A673 (cell line): ENCODE data around the gene CTNNA3. TPM values are rescaled to one million over a fixed set of nuclear protein-coding genes. Genes with fewer than 3 reads are reported as not detected.

Source experiments
- BruUV-seq: library from RNA; stranded (reverse); fragments of 400-500 nt; replicated peaks from 2 replicates; lab custom pipeline; 2021; lab: Mats Ljungman, UMichigan
- CTCF ChIA-PET: fragments of 300-600 bp; sonication (Branson Sonifier 250); formaldehyde crosslinking; loops from one replicate; lab custom pipeline; 2022; ENCODE audit warnings: antibody characterized with exemption; lab: Charles Lee
- POLR2A ChIA-PET: fragments of 300-600 bp; sonication (Branson Sonifier 250); formaldehyde crosslinking; loops from one replicate; lab custom pipeline; 2022; ENCODE audit warnings: antibody characterized with exemption; ENCODE audit not compliant: low non-redundant PET; lab: Charles Lee
- DNase-seq: peaks from one replicate; pipeline ENCODE4 v3.0.0-alpha.2; 2015; ENCODE audit warnings: low spot score
- H3K27ac ChIP-seq: fragments of 200-600 bp; sonication (generic); 2 replicates; pipeline ENCODE4 v1.5.1; 2016; ENCODE audit warnings: mixed run types, low read depth, mild to moderate bottlenecking, mixed read lengths, antibody characterized with exemption, low read length; ENCODE audit not compliant: poor library complexity, severe bottlenecking
- H3K27me3 ChIP-seq: fragments of 200-600 bp; sonication (generic); replicated peaks from 2 replicates; pipeline ENCODE4 v1.6.1; 2017; ENCODE audit warnings: mixed run types, low read depth, mild to moderate bottlenecking, mixed read lengths, antibody characterized with exemption, low read length; ENCODE audit not compliant: insufficient read depth, poor library complexity
- H3K36me3 ChIP-seq: fragments of 200-600 bp; sonication (generic); 2 replicates; pipeline ENCODE4 v1.6.1; 2016; ENCODE audit warnings: mixed run types, mild to moderate bottlenecking, mixed read lengths, antibody characterized with exemption, low read length; ENCODE audit not compliant: insufficient read depth, poor library complexity, severe bottlenecking
- H3K4me1 ChIP-seq: fragments of 200-600 bp; sonication (generic); 2 replicates; pipeline ENCODE4 v1.6.1; 2017; ENCODE audit warnings: mixed run types, mild to moderate bottlenecking, mixed read lengths, antibody characterized with exemption, low read length; ENCODE audit not compliant: insufficient read depth, poor library complexity, severe bottlenecking
- H3K4me3 ChIP-seq: fragments of 200-600 bp; sonication (generic); 2 replicates; pipeline ENCODE4 v1.5.1; 2016; ENCODE audit warnings: low read depth, mixed run types, mild to moderate bottlenecking, mixed read lengths, low read length; ENCODE audit not compliant: poor library complexity, severe bottlenecking
- H3K9me3 ChIP-seq: fragments of 200-600 bp; sonication (generic); 2 replicates; pipeline ENCODE4 v1.6.1; 2016; ENCODE audit warnings: mixed run types, low read depth, mild to moderate bottlenecking, mixed read lengths, antibody characterized with exemption, low read length; ENCODE audit not compliant: poor library complexity, severe bottlenecking
- EZH2 ChIP-seq: fragments of 200-600 bp; sonication (generic); IDR thresholded peaks from 2 replicates; pipeline ENCODE4 v1.6.1; 2017; ENCODE audit warnings: borderline replicate concordance, low read depth, mild to moderate bottlenecking, mixed read lengths, antibody characterized with exemption, low read length; ENCODE audit not compliant: poor library complexity, severe bottlenecking
- intact Hi-C: fragments of 100-400 bp; cut with micrococcal nuclease; formaldehyde crosslinking; loops from one replicate; pipeline ENCODE4 v1.10.0; 2022; ENCODE audit not compliant: unreplicated experiment
- total RNA-seq: library from RNA; stranded (reverse); gene quantifications from 2 replicates; pipeline ENCODE4 v1.2.3, GENCODE V29; 2021
- TF ChIP-seq, protein P1 (sequence below): fragments of 300-800, 200-600 bp; sonication (generic); conservative IDR thresholded peaks from 2 replicates; pipeline ENCODE4 v1.5.1; 2017; ENCODE audit warnings: low read depth, mild to moderate bottlenecking, antibody characterized with exemption, low read length, moderate library complexity, mixed read lengths

The CTNNA3 gene
- total RNA-seq, 1 experiment from 2014 or later = not detected

DNA sequence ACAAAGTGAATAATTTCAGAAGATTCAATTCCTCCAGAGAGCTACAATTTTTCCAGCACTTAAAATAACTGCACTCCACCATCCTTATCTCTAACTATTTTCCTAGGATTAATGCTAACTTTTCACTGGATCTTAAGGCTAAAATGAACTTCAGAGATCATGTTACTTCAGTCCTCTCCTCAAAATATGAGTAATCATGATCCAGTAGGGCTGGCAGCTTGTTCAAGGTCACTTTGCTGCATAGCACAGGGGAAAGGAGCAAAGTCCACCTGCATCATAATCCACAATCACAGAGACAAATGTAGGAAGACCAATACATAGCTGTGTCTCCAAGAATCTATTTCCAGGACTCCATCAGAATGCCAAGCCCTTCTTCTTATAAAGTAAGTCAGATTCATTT lies 619.9 kb downstream of the CTNNA3 start:
- TF ChIP-seq, protein P1, sequence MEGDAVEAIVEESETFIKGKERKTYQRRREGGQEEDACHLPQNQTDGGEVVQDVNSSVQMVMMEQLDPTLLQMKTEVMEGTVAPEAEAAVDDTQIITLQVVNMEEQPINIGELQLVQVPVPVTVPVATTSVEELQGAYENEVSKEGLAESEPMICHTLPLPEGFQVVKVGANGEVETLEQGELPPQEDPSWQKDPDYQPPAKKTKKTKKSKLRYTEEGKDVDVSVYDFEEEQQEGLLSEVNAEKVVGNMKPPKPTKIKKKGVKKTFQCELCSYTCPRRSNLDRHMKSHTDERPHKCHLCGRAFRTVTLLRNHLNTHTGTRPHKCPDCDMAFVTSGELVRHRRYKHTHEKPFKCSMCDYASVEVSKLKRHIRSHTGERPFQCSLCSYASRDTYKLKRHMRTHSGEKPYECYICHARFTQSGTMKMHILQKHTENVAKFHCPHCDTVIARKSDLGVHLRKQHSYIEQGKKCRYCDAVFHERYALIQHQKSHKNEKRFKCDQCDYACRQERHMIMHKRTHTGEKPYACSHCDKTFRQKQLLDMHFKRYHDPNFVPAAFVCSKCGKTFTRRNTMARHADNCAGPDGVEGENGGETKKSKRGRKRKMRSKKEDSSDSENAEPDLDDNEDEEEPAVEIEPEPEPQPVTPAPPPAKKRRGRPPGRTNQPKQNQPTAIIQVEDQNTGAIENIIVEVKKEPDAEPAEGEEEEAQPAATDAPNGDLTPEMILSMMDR = no peak
- no peak for TF ChIP-seq EZH2
- H3K4me1 ChIP-seq = no peaks in the 10 kb centered on the region
- DNase-seq = no peak
- H3K27me3 ChIP-seq = no peaks in the 10 kb centered on the region
- ChIA-PET CTCF (no interaction called here), POLR2A (no interaction called here)
- no peaks in the 10 kb centered on the region for H3K9me3 ChIP-seq
- H3K4me3 ChIP-seq = no peak overlapping the region
- no TSS peak for BruUV-seq
- no peaks in the 10 kb centered on the region for H3K36me3 ChIP-seq
- H3K27ac ChIP-seq = no peak overlapping the region
- intact Hi-C loops = no loop called here

DNA sequence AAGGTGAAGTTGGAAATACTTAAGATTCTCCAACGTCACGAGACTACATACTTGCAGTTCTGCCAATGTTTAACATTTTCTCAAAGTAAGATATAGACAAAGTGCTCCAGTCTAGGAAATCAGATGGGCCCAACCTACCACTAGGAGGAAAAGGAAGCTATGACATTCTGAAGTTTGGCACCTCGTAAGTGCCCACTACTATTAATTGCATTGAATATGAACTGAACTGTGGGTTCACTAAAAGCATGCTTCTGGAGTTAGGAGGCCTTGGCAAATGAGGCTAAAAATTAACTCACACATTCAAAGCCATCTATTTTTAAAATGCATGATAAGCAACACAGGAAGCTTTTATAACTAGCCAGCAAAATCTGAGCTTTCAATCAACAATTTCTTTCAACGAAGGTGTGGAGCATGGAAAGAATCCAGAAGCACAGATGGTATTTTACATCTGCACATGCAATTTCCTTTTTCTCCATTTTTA lies 620.5 kb downstream of the CTNNA3 start:
- CTCF ChIA-PET = no interaction called here
- intact Hi-C loops = no loop called here
- no TSS peak for BruUV-seq
- no peak overlapping the region for H3K27ac ChIP-seq
- H3K4me3 ChIP-seq = no peak overlapping the region
- no peaks in the 10 kb centered on the region for H3K27me3 ChIP-seq
- TF ChIP-seq, protein P1 = no peak
- TF ChIP-seq EZH2 = no peak
- no peaks in the 10 kb centered on the region for H3K4me1 ChIP-seq
- H3K36me3 ChIP-seq = no peaks in the 10 kb centered on the region
- POLR2A ChIA-PET = no interaction called here
- DNase-seq = no peak
- H3K9me3 ChIP-seq = no peaks in the 10 kb centered on the region

DNA sequence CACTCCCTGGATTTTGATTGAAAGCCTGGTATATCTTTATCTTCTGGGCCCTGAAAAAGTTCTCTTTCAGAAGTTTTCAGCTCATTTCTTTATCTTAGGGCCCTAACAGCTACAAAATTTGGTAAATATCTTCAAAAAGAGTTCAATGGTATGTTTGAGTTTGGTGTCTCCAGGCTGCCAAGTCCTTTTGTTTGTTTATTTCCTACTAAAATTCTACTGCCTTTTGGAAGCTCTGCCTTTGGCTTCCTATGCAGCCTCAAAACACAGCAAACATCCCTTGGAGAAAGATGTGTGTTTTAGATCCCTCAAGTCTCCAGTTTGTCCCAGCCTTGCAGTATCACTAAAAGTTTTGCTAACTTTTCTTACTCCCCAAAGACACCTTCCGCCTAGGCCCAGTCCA lies 623.3 kb downstream of the CTNNA3 start:
- ChIA-PET POLR2A (no interaction called here), CTCF (no interaction called here)
- no peaks in the 10 kb centered on the region for H3K27me3 ChIP-seq
- no peaks in the 10 kb centered on the region for H3K4me1 ChIP-seq
- H3K9me3 ChIP-seq = no peaks in the 10 kb centered on the region
- intact Hi-C loops = no loop called here
- BruUV-seq = no TSS peak
- H3K4me3 ChIP-seq = no peak overlapping the region
- no peaks in the 10 kb centered on the region for H3K36me3 ChIP-seq
- TF ChIP-seq, protein P1 = no peak
- no peak for TF ChIP-seq EZH2
- H3K27ac ChIP-seq = no peak overlapping the region
- no peak for DNase-seq
